Hematopoietic multipotent progenitor cell treated with erythropoietin and hydrocortisone succinate and interleukin-3 and kit ligand, for 6 days (in vitro differentiated cells): ENCODE results near the gene FMNL2.

Experiments used
- DNase-seq: peaks from one replicate; pipeline ENCODE4 v3.0.0-alpha.2; 2015

The FMNL2 gene

DNA sequence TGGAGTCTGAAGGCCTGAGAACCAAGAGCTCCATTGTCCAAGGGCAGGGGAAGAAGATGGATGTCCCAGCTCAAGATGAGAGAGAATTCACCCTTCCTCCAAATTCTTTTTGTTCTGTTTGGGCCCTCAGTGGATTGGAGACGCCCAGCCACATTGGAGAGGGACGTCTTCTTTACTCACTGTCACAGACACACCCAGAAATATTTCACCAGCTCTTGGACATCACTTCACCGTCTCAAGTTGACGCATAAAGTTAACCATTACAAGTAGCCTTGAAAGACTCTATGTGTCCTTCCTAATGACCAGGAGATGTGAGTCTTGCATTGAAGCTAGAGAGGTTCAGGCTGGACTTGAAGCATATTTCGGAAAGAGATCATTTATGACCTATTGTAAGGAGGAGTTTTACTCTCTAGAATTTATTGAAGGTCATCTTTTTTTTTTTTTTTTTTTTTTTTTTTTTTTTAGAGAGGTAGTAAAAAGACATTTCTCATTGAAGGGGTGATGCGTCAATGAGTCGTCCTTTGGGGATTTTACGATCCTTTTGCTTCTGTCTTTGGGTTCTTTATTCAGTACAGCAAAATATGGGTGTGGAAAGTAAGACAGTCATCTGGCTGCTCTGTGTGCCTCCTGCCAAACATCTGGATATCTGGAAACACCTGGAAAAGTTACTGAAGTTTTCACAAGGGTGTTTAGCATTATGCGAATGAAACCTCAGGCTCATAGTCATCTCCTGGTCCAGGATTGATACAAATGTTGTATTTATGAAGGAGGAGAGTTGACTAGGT, 264.2 kb downstream of the FMNL2 start:
- no peak for DNase-seq

DNA sequence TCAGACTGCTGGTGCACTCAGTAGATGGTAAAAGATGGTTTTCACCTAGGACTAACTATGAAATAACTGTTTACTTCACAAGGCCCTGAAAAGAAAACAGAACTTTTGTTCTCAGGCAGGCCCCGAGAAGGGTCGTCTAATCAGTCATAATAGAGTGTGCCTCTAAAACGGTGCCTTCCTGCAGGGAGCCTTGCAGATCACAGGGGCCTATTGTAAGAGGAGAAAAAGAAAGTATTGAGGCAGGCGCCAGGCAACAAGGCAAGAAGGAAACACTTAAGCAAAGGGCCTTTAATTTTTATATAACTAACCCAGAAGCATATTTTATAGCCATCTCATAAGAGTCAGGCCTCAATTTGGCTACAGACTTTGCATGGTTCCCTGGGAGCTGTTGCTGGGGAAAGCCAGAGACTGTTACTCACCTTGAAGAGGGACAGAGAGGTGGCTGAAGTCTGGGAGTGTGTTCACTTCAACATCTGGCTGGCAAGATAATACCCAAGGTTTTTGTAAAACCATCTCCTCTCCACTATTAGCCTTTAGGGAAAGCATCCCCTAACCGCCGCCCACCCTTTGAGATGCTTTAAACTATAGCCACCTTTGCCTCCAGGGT, 265.2 kb downstream of the FMNL2 start:
- no peak for DNase-seq

DNA sequence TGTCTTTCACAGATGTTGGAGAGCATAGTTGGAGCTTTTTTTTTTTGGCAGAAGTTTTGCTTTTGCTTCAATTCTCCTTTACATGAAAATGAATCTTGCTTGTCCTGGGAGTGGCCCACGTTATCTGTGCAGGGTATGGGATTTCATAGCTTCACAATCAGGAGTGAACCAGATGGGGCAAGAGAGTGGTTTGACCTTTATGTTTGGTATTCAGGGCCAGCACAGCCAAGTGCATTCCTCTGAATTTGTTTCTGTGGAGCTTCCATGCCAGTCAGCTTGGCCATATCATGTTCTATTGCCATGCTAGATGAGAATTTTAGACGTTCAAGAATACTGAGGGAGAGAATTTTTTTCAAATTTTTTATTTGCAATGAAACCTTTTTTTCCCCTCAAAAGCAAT, 265.7 kb downstream of the FMNL2 start:
- DNase-seq = no peak

GRCh38 chr2:152602750-152603149, 267.8 kb downstream of the FMNL2 start:
- no peak for DNase-seq

GRCh38 chr2:152603166-152603565, 268.2 kb downstream of the FMNL2 start:
- DNase-seq = no peak

GRCh38 chr2:152606081-152606480, 271.1 kb downstream of the FMNL2 start:
- DNase-seq = no peak

DNA sequence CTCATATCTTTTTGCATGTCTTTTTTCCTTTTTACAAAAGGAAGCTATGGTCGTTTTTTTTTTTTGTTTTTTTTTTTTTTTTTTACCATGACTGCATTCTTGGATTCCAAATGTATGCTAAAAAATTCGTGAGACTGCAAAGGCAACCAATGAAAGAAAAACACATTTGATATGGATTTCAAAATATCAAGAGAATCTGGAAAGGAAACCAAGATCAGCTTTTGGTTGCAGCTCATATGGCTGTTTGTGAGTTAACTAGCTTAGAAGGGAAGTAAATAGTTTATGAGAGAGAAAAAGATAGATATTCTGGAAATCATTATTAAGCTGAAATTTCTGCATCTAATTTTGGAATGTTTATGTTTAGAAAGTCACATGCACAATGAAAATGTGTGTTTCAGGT, 272.0 kb downstream of the FMNL2 start:
- DNase-seq = no peak

DNA sequence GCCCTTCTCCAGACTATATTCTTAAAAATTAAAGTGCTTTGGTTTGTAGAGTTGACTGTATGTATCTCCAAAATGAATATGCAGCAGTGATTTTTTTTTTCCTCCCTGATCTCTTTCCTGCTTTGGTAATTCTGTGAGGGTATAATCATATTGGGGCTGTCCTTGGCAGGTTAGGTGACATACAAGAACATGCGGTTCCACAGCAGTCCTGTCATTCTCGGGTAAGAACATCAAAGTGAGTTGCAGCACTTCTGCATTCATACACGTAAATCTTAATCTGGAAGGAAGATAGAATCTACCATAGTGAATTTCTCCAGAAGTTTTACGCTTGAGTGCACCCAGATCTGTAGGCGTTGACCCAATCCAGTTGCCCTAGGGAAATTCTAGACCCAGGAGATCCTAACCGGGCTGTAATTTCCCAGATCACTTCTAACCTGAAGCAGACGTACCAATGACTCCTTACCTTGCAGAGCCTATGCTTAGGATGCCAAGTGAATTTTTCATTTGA, 272.9 kb downstream of the FMNL2 start:
- no peak for DNase-seq

DNA sequence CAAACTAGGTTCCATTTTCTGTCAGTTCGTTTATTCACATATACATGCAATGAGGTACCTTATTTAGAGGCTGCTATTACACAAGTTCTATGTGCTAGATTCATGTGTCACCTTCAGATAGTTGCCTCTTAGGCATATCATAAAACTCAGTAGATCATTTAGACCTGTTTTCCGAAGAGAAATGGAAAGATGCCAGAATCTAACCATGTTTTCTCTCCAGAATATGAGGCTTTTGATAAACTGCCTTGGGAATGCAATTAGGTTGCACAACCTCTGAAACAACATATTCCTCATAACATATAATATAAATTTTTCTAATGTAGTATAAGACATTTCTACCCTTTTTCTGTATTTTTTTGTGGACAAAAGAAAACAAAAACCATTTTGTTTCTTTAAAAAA, 274.2 kb downstream of the FMNL2 start:
- no peak for DNase-seq

DNA sequence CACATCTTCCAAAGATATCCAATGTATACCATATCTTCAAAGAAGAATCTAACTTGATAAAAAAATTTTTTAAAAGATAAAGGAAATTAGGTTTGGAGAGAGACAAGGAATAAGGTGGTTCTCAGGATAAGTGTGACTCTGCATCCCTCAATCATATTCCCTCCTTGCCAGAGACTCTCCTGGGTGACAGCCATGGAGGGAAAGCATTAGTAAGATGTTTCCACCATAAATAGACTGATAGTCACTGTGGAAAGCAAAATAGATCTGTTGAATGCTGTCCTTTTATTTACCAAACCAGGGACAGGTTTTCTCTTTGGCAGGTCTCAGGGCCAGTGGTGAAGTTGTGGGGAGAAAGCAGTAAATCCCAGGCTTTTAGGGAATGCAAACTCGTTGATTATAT, 274.7 kb downstream of the FMNL2 start:
- DNase-seq = no peak

- DNase-seq = peak; percentile 74
Measured at GRCh38 chr2:152611458-152612231, 276.7 kb downstream of the FMNL2 start.

GRCh38 chr2:152613235-152613634, 278.3 kb downstream of the FMNL2 start:
- no peak for DNase-seq

DNA sequence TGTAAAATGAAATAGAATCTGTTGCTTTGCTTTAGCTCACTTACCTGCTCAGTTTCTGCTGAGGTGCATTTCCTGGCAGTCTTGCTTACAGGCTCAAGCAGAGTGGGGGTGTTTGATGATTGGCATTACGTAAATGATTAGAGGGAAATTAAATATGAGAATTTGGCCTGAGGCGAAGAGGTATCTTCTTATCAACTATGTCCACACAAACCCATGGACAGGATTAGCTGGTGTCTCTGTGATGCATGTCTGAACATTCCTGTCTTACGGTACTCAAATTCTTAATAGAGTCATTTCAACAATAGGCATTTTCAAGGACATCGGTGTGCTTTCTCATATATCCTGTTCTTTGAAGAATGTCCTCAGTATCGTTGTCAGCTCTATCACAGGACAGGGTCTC, 280.2 kb downstream of the FMNL2 start:
- no peak for DNase-seq

DNA sequence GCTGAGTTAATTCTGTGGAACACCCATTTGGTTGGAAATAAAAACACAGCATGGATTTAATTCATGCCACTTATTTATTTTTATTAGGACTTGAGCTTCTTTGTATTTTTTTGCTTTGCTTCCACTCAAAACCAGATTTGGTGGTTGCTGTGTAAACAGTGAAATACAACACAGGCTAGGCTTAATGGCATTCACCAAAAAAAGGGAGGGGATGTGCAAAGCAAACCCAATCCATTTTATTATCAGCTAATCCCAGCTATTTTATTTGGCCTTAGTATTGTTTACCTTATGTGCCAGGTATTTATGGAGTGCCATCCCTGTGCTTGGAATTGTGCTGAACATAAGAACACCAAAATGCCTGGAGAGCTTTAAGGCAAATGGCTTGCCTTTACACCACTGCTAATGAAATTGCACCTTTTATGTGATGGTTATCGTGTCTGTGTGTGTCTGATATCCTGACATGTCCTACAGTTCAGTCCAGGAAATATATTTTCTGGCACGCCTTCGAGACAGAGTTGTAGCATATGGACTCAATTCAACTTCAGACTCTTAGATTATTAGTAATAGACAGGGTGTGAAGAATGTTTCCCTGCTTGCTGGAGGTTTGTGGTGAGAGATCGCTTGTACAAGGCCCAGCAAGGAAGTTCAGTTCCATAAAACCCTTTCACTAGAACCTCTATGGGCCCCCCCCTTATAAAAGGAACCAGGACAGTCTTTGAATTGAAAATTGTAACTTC, 282.6 kb downstream of the FMNL2 start:
- no peak for DNase-seq

DNA sequence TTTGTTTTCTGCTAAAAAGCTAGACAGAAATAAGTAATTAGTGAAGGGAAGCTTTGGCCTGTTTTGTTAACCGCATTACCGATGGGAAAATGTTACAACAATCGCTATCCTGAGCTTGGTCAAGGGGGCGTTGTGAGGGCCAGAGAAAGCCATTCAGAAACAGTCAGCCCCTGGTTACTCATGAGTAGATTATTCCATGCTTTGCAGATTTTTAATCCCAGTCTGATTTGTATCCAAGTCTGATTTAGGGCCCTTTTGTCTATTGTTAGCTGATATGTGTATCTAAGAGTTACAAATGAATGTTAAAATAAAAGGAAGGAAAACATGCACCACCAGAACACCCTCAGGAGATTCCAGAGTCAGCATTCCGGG, 283.2 kb downstream of the FMNL2 start:
- no peak for DNase-seq

GRCh38 chr2:152620208-152620607, 285.2 kb downstream of the FMNL2 start:
- no peak for DNase-seq

DNA sequence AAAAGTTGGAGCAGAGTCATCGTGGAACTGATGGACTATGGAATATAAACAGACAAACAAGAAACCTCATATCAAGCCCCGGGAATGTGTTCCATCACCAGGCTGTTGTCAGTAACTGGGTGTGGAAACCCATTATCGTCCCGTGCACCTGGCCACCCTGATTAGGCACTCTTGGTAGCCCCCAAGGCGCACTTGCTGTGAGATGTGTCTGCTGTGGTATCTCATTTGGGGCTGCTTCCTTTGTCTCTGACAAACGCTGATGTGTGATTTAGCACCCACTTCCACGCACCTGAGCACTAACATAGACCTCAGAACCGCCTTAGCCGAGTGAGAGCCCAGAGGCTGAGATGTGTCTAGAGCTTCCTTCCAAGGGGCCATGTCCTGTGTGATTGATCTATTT, 286.0 kb downstream of the FMNL2 start:
- peak; percentile 35 for DNase-seq

GRCh38 chr2:152622219-152622618, 287.2 kb downstream of the FMNL2 start:
- no peak for DNase-seq

DNA sequence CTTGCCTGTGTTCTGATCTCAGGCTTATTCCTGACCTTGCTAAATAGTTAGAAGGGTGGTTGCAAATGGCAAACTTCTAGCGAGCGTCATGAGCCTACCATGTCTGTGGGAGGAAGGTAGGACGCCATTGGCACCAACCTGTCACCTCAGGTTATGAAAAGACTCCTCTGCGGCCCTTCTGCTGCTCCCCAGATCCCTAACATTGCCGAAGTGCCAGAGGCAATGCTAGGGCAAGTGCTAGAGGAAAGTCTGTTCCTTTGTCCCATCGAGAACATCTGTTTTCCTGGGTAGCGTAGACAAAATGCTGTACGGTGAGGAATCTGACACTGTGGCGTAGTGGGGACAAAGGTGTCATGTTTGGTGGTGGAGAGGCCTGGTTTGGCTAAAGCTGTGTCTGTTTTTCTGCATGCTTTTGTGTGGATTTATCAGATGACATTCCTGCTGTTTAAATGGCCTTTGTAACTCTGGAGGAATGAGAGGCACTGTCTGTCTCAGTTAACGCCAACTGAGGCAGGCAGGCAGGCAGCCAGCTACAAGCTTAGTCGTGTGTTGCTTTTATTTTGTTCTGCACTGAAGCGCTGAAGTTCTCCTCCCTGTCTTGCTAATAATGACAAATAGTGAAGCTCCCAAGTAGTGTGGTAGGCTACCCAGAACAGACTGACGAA, 288.2 kb downstream of the FMNL2 start:
- no peak for DNase-seq

DNA sequence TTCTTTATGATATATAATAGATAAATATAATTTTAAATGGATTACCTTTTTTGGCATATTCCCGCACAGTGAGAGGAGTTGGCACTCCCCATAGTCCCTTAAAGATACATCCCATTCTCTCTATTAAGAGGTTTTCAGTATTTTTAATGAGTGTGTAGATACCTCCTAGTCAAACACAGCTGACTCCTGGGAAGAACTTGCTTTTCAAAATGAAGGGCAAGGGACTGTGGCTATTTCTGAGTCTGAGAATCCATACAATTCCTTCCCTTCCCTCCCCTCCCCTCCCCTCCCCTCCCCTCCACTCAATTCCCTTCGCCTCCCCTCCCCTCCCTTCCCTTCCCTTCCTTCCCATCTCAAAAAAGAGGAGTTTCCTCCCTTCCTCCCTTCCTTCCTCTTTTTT, 288.8 kb downstream of the FMNL2 start:
- DNase-seq = no peak

- DNase-seq = no peak
Measured at GRCh38 chr2:152624805-152625204, 289.8 kb downstream of the FMNL2 start.

GRCh38 chr2:152626911-152627339, 292.0 kb downstream of the FMNL2 start:
- no peak for DNase-seq
